Mucosa of rectum (tissue), 2 donors: ENCODE results near the gene WASL.
"Not testable (repeated sequence)": the region's sequence is repeated elsewhere in the genome, so short reads cannot be mapped to it uniquely, and the experiment has no call there.

Source experiments
- H3K27ac ChIP-seq, 2 donors: one replicate each; pipeline ENCODE4 v1.7.0; 2013; ENCODE audit warnings: inconsistent platforms in 2 of 2, low read depth in 2 of 2, low read length in 2 of 2
- H3K27me3 ChIP-seq, 2 donors: one replicate each; pipeline ENCODE4 v1.7.0; 2013; ENCODE audit warnings: low read length in 2 of 2; ENCODE audit not compliant: control insufficient read depth in 2 of 2, insufficient read depth in 2 of 2
- H3K36me3 ChIP-seq, 2 donors: one replicate each; pipeline ENCODE4 v1.7.0; 2013; ENCODE audit warnings: low read length in 2 of 2; ENCODE audit not compliant: control insufficient read depth in 2 of 2, insufficient read depth in 2 of 2
- H3K4me1 ChIP-seq, 2 donors: one replicate each; pipeline ENCODE4 v1.7.0; 2013; ENCODE audit warnings: low read length in 2 of 2, mild to moderate bottlenecking in 1 of 2; ENCODE audit not compliant: control insufficient read depth in 2 of 2, insufficient read depth in 2 of 2
- H3K4me3 ChIP-seq, 2 donors: one replicate each; pipeline ENCODE4 v1.7.0; 2013; ENCODE audit warnings: low read length in 2 of 2
- H3K9ac ChIP-seq, 2 donors: one replicate each; pipeline ENCODE4 v1.7.0; 2013; ENCODE audit warnings: low read length in 2 of 2, low read depth in 1 of 2, mild to moderate bottlenecking in 1 of 2
- H3K9me3 ChIP-seq, 2 donors: one replicate each; pipeline ENCODE4 v1.7.0; 2013; ENCODE audit warnings: low read length in 2 of 2; ENCODE audit not compliant: control insufficient read depth in 2 of 2
- donor health status: healthy.
- donor health status: Normal muscosa, but diverticular disease.

Gene WASL

DNA sequence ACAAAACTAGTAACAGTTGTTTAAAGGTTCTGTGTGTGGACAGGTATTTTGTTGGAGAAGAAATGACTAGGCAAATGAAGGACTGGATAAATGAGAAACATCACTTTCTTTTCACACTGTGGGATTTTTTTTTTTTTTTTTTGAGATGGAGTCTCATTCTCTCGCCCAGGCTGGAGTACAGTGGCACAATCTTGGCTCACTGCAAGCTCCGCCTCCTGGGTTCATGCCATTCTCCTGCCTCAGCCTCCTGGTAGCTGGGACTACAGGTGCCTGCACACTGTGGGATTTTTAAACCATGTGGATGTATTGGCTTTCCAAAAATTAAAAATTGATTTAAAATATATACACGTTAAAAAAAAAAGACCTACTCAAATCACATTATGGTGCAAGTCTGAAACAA lies 28.3 kb downstream of the WASL start:
- H3K27ac ChIP-seq, H3K9ac ChIP-seq, H3K9me3 ChIP-seq, H3K27me3 ChIP-seq, H3K4me3 ChIP-seq, H3K36me3 ChIP-seq: not testable (repeated sequence)
- peaks cover 13 to 16% of the 10 kb centered on the region in 2 donors for H3K4me1 ChIP-seq

DNA sequence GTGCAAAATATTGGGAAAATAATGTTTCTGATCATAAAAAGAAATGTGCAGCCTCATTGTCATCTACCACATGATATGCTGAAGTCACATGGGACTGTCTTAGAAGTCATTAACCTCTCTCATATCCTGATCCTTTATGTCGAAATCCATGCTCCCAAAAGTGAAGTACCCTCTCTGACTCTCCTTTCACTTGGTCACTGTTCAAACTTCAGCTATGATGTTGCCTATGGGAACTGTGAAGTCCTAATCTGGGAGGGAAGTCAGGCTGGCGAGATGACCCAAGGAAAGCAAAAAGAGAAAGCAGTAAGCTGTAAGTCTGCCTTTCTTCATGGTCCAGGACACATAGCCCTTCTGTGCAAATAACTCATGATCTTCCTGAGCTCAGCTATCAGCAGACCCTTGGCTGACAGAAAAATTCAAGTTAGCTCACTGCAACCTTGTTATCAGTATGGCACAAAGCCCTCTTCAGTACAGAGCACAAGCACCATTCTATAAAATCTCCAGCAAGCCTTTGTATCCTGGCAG lies 29.5 kb downstream of the WASL start:
- Histone ChIP-seq H3K9me3 (no peaks in the 10 kb centered on the region), H3K36me3 (no peaks in the 10 kb centered on the region), H3K9ac (no peak overlapping the region), H3K27ac (no peak overlapping the region), H3K4me3 (no peak overlapping the region), H3K4me1 (peaks cover 16 to 20% of the 10 kb centered on the region in 2 donors), H3K27me3 (no peaks in the 10 kb centered on the region)

DNA sequence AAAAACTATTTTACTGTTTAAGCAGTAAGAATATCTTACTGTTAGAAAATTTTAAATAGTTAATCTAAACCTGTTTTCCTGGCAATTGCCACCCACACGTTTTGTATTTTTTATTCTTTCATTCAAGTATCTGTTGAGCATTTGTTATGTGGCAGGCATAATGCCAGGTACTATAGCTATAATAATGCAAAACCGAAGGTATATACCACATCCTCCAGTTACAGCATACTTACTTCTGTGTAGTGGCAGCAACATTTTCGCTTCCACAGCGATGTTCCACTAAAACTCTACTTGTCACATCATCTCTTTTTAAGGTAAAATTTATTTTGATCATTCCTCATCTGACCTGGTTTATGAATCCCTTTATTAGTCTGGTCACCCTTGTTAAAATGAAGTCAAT lies 30.0 kb downstream of the WASL start:
- Histone ChIP-seq H3K4me1 (peaks cover 16 to 20% of the 10 kb centered on the region in 2 donors), H3K27ac (no peak overlapping the region), H3K4me3 (no peak overlapping the region), H3K36me3 (no peaks in the 10 kb centered on the region), H3K9ac (no peak overlapping the region), H3K27me3 (no peaks in the 10 kb centered on the region), H3K9me3 (no peaks in the 10 kb centered on the region)

DNA sequence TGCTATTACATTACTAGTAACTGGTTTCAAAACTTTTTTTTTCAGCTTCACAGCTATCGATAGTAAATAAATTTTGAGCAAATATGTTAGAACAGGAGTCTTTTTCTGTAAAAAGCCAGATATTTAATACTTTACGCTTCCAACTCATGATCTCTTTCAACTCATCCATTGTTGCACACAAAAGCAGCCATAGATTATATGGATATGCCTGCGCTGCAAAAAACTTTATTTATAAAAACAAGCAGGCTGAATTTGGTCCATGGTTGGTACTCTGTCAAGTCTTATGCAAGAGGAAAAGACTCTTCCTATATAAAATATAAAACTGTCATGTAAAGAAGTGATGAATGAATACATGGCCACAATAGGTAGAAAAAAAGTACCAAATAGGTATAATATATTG lies 31.1 kb downstream of the WASL start:
- Histone ChIP-seq H3K9me3 (no peaks in the 10 kb centered on the region), H3K36me3 (no peaks in the 10 kb centered on the region), H3K4me3 (no peak overlapping the region), H3K9ac (no peak overlapping the region), H3K27ac (no peak overlapping the region), H3K27me3 (no peaks in the 10 kb centered on the region), H3K4me1 (peaks cover 12 to 16% of the 10 kb centered on the region in 2 donors)

DNA sequence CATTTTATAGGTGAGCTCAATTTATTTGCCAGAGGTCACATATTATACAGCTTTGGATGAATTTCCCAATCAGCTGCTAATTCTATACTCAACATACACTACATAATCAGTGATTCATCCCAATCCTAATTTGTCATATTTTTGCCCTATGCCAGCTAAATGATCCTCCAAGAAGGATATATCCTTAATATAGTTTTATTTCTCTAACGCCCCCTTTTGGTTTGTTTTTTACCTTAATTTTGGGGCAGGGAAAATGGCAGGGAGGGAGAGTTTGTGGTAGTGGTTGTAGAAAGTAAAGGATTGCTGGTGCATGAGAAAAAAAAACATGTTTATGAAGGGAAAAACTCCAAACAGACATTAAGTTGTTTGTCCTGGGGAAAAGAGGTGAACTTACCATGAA lies 31.9 kb downstream of the WASL start:
- Histone ChIP-seq H3K4me3 (no peak overlapping the region), H3K9me3 (no peaks in the 10 kb centered on the region), H3K9ac (no peak overlapping the region), H3K27me3 (no peaks in the 10 kb centered on the region), H3K36me3 (no peaks in the 10 kb centered on the region), H3K4me1 (peaks cover 12 to 16% of the 10 kb centered on the region in 2 donors), H3K27ac (no peak overlapping the region)

DNA sequence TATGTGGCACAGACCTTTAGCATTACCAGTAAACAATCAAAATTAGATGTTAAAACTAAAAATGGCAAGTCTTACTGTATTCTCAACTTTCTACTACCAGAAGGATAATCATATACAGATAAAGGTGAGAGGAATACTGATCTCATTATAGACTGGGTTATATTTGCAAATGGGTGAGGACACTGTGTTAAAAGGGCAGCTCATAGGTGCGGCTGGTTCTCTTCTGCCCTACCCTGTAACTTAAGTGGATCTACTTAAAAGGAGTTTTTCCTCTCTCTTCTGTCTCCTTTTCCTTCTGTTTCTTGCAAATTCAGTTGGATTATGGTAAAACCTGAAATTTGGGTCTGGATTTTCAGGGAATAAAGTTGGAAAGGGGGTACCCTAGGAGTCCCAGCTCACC lies 33.0 kb downstream of the WASL start:
- H3K9ac ChIP-seq: no peak overlapping the region
- no peaks in the 10 kb centered on the region for H3K9me3 ChIP-seq
- peaks cover 12 to 16% of the 10 kb centered on the region in 2 donors for H3K4me1 ChIP-seq
- H3K27me3 ChIP-seq: no peaks in the 10 kb centered on the region
- H3K36me3 ChIP-seq: no peaks in the 10 kb centered on the region
- H3K4me3 ChIP-seq: no peak overlapping the region
- peak overlapping the region; percentile 52 to 61 for H3K27ac ChIP-seq

DNA sequence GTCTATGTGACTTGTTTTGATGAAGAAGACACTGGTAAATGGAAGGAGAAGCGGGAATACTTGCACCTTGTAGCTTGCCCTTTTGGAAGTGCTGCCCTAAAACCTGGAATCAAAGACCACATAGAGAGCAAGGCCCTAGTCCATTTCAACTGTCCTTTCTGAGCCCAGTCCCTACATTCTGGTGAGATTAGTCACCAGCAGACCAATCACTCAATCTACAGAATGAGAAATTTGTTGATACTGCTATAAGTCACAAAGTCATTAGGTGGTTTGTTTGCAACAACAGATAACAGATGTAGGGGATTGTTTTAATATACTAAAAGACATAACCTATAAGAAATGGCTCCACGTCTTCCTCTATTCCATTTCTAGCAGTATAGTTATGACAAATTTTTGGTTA lies 33.6 kb downstream of the WASL start:
- H3K4me3 ChIP-seq: no peak overlapping the region
- H3K9me3 ChIP-seq: no peaks in the 10 kb centered on the region
- H3K36me3 ChIP-seq: no peaks in the 10 kb centered on the region
- peak overlapping the region; percentile 52 to 61 for H3K27ac ChIP-seq
- no peak overlapping the region for H3K9ac ChIP-seq
- peaks cover 12 to 16% of the 10 kb centered on the region in 2 donors for H3K4me1 ChIP-seq
- no peaks in the 10 kb centered on the region for H3K27me3 ChIP-seq

DNA sequence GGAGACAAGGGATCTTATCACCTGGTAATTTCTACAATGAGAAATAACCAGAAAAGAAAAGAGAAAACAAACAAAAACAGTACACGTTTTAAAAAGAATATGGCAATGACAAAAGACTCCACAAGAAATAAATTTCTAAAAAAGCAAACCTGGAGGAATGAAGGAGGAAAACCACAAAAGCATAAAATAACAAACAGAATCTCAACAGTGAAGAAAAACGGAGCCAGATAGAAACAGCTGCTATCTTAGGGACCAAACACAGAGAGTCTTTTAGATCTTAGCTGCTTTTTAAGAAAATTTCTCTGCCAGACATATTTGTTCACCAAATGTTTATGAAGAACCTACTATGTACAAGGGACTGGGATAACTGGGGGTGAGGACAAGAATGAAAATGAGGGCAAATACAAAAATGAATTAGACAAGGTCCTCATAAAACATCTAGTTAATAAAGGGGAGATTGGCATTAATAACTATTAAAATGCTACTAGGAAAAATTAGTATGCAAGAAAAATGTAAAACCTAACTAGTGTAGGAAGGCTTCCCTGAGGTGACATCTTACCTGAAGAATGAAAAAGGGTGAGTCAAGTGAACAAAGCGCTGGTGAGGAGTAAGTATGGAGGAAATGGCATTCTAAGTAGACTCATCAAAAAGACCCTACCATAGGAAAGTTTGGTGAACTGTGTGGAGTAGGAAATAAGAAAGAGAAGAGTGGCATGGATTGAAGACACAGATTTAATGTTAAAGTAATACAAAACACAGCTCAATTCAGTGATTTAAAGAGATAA lies 34.3 kb downstream of the WASL start:
- H3K9ac ChIP-seq: no peak overlapping the region
- no peaks in the 10 kb centered on the region for H3K36me3 ChIP-seq
- H3K27ac ChIP-seq: peak overlapping the region; percentile 7 to 52
- H3K4me1 ChIP-seq: peaks cover 12 to 16% of the 10 kb centered on the region in 2 donors
- no peaks in the 10 kb centered on the region for H3K27me3 ChIP-seq
- H3K4me3 ChIP-seq: no peak overlapping the region
- no peaks in the 10 kb centered on the region for H3K9me3 ChIP-seq

DNA sequence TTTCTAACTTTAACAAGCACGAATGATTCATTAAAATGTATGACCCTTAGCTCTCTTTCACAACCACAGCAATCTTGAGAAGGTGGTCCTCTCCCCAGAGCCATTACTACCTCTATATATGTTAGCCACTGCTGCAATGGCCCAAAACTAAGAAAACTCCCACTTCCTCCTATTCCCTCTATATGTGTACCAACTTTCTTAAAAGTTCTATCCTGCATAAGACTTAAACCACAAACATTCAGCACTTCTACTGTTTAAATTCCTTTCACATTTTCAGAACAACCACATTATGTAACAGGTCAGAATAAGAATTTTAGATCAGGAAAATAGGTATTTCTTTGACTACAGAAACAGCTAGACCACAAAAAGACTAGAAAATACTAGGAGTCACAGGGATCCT lies 36.2 kb downstream of the WASL start:
- Histone ChIP-seq H3K9me3 (no peaks in the 10 kb centered on the region), H3K4me1 (peaks cover 12 to 16% of the 10 kb centered on the region in 2 donors), H3K27ac (no peak overlapping the region), H3K36me3 (peaks cover 5 to 9% of the 10 kb centered on the region in 2 donors), H3K9ac (no peak overlapping the region), H3K4me3 (no peak overlapping the region), H3K27me3 (no peaks in the 10 kb centered on the region)

DNA sequence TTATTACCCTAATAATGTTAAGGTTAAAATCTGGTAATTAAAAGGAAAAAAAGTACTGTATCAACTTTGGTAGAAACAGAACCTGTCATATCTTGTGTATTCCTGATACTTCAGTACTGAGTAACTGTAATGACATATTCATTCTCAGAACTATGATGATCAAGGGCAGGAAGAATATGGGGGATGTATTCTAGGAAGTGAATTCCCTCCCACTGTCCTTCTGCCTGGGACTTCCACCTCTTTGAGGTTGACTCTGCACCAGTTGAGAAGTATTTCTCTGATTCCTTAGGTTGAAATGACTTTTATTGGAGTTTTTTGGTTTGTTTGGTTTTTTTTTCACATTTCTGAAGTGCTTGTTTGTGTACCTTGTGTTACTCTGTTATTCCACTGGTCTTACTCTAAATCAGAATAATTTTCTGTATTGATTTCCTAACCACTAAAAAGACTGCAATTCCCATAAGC lies 36.9 kb downstream of the WASL start:
- Histone ChIP-seq H3K4me3 (no peak overlapping the region), H3K9me3 (no peaks in the 10 kb centered on the region), H3K4me1 (peaks cover 8 to 16% of the 10 kb centered on the region in 2 donors), H3K27me3 (no peaks in the 10 kb centered on the region), H3K36me3 (peaks cover 6 to 12% of the 10 kb centered on the region in 2 donors), H3K9ac (no peak overlapping the region), H3K27ac (no peak overlapping the region)
